A549 (cell line): ENCODE results near the gene PSMD14. TPM values are rescaled to one million over a fixed set of nuclear protein-coding genes. Genes with fewer than 3 reads are reported as not detected.

Source experiments
- ATAC-seq, 2 experiments: fragments of 200-7000 bp in 1 of 2; fragments of >200 bp in 1 of 2; cut with Nextera tagmentation in 1 of 2; cut with Tn5 transposase in 1 of 2; 3 replicates each; pipeline versions ENCODE4 v1.8.0 to v1.9.1; 2018 to 2020; ENCODE audit warnings: mild to moderate bottlenecking in 1 of 2, moderate library complexity in 1 of 2
- CTCF ChIA-PET: fragments of 300-600 bp; sonication (Branson Sonifier 250); formaldehyde crosslinking; extraction: SDS; loops from one replicate; lab custom pipeline; 2021; ENCODE audit warnings: antibody characterized with exemption, inconsistent platforms; lab: Yijun Ruan, JAX
- POLR2A ChIA-PET: fragments of 350-600 bp; formaldehyde crosslinking; extraction: SDS; loops from one replicate; lab custom pipeline; 2021; ENCODE audit warnings: antibody characterized with exemption, inconsistent platforms; lab: Yijun Ruan, JAX
- DNase-seq, 2 experiments: peaks; one replicate each; pipeline versions ENCODE4 v3.0.0 to v3.0.0-alpha.2; 2011 to 2016; ENCODE audit warnings: low read depth in 1 of 2, low spot score in 1 of 2
- FAIRE-seq: peaks from 2 replicates; lab custom pipeline; 2011; peaks lifted over from hg19 to GRCh38; lab: Jason Lieb, UNC
- H3K27ac ChIP-seq, 2 experiments: fragments of >200 bp; sonication (Bioruptor Twin); formaldehyde crosslinking; 3 replicates each; pipeline ENCODE4 v1.5.1; 2016 to 2017
- H3K4me1 ChIP-seq: fragments of >200 bp; sonication (Bioruptor Twin); formaldehyde crosslinking; 3 replicates; pipeline ENCODE4 v1.6.1; 2016
- H3K4me2 ChIP-seq: fragments of >200 bp; sonication (Bioruptor Twin); formaldehyde crosslinking; 3 replicates; pipeline ENCODE4 v1.6.1; 2016
- H3K4me3 ChIP-seq: fragments of >200 bp; sonication (Bioruptor Twin); formaldehyde crosslinking; 3 replicates; pipeline ENCODE4 v1.5.1; 2016
- H3K9me3 ChIP-seq: fragments of >200 bp; sonication (Bioruptor Twin); formaldehyde crosslinking; 3 replicates; pipeline ENCODE4 v1.6.1; 2016
- BCL3 ChIP-seq: fragments of >200 bp; sonication (Bioruptor Twin); formaldehyde crosslinking; IDR thresholded peaks from 3 replicates; pipeline ENCODE4 v1.6.1; 2016
- BHLHE40 ChIP-seq: IDR thresholded peaks from 2 replicates; pipeline ENCODE4 v1.6.1; 2012; ENCODE audit warnings: low read depth, low read length, inconsistent platforms
- CBX2 ChIP-seq: fragments of 200-600 bp; sonication (generic); IDR thresholded peaks from 2 replicates; pipeline ENCODE4 v1.6.1; 2016; ENCODE audit warnings: low read depth, mild to moderate bottlenecking, borderline replicate concordance
- CEBPB ChIP-seq, 2 experiments: fragments of >200 bp in 1 of 2; sonication (Bioruptor Twin) in 1 of 2; formaldehyde crosslinking in 1 of 2; IDR thresholded peaks; 2 replicates each; pipeline ENCODE4 v1.6.1; 2012 to 2016
- CHD4 ChIP-seq: fragments of 200-600 bp; sonication (generic); IDR thresholded peaks from 2 replicates; pipeline ENCODE4 v1.6.1; 2016; ENCODE audit warnings: antibody characterized with exemption, mild to moderate bottlenecking, borderline replicate concordance
- E2F6 ChIP-seq: IDR thresholded peaks from 2 replicates; pipeline ENCODE4 v1.6.1; 2012; ENCODE audit warnings: low read depth, borderline replicate concordance
- EHF ChIP-seq: fragments of 250-450 bp; sonication (Bioruptor Pico); IDR thresholded peaks from 2 replicates; pipeline ENCODE4 v1.5.0; 2020; ENCODE audit warnings: mild to moderate bottlenecking
- ELK1 ChIP-seq: fragments of 150-350 bp; IDR thresholded peaks from 2 replicates; pipeline ENCODE4 v1.6.1; 2014; ENCODE audit warnings: low read depth, mild to moderate bottlenecking, low read length
- EP300 ChIP-seq, 2 experiments: fragments of >200 bp; sonication (Bioruptor Twin); formaldehyde crosslinking; IDR thresholded peaks; 2 replicates in 1 of 2; 3 replicates in 1 of 2; pipeline ENCODE4 v1.6.1; 2016 to 2017
- ESRRA ChIP-seq: fragments of 150-350 bp; IDR thresholded peaks from 2 replicates; pipeline ENCODE4 v1.6.1; 2014; ENCODE audit warnings: mild to moderate bottlenecking, low read length, borderline replicate concordance
- GATA3 ChIP-seq: IDR thresholded peaks from 2 replicates; pipeline ENCODE4 v1.6.1; 2012; ENCODE audit warnings: borderline replicate concordance
- HMGXB4 ChIP-seq: fragments of 250-450 bp; sonication (Bioruptor Pico); IDR thresholded peaks from 2 replicates; pipeline ENCODE4 v1.5.0; 2021; ENCODE audit warnings: mild to moderate bottlenecking, moderate library complexity, borderline replicate concordance
- HOXB5 ChIP-seq: fragments of 250-450 bp; sonication (Bioruptor Pico); IDR thresholded peaks from 2 replicates; pipeline ENCODE4 v1.5.0; 2020; ENCODE audit warnings: mild to moderate bottlenecking, moderate library complexity
- JUN ChIP-seq, 2 experiments: fragments of >200 bp; sonication (Bioruptor Twin); formaldehyde crosslinking; IDR thresholded peaks; 2 replicates in 1 of 2; 3 replicates in 1 of 2; pipeline ENCODE4 v1.6.1; 2016 to 2017
- JUNB ChIP-seq: fragments of >200 bp; sonication (Bioruptor Twin); formaldehyde crosslinking; IDR thresholded peaks from 2 replicates; pipeline ENCODE4 v1.6.1; 2016
- KDM1A ChIP-seq: fragments of 200-600 bp; sonication (generic); IDR thresholded peaks from 2 replicates; pipeline ENCODE4 v1.6.1; 2016; ENCODE audit warnings: low read depth, mild to moderate bottlenecking
- KDM5A ChIP-seq: fragments of 200-600 bp; sonication (generic); IDR thresholded peaks from 2 replicates; pipeline ENCODE4 v1.6.1; 2016; ENCODE audit warnings: antibody characterized with exemption, mild to moderate bottlenecking
- MAFK ChIP-seq: fragments of 450-650 bp; IDR thresholded peaks from 2 replicates; pipeline ENCODE4 v1.6.1; 2014; ENCODE audit not compliant: partially characterized antibody
- NFE2L2 ChIP-seq: fragments of 150-350 bp; conservative IDR thresholded peaks from 2 replicates; pipeline ENCODE4 v1.6.1; 2014; ENCODE audit warnings: low read length
- POLR2AphosphoS2 ChIP-seq: conservative IDR thresholded peaks from 2 replicates; pipeline ENCODE4 v1.6.1; 2012; ENCODE audit warnings: low read length, improper control_type of control experiment, inconsistent platforms
- RAD21 ChIP-seq, 2 experiments: fragments of >200 bp in 1 of 2; sonication (Bioruptor Twin) in 1 of 2; formaldehyde crosslinking in 1 of 2; IDR thresholded peaks in 1 of 2; conservative IDR thresholded peaks in 1 of 2; 2 replicates in 1 of 2; 3 replicates in 1 of 2; pipeline ENCODE4 v1.6.1; 2012 to 2018; ENCODE audit warnings: inconsistent platforms in 1 of 2
- RARB ChIP-seq: fragments of 250-450 bp; sonication (Bioruptor Pico); IDR thresholded peaks from 2 replicates; pipeline ENCODE4 v1.8.0; 2021; ENCODE audit warnings: mild to moderate bottlenecking, moderate library complexity
- RCOR1 ChIP-seq: fragments of 150-350 bp; IDR thresholded peaks from 2 replicates; pipeline ENCODE4 v1.6.1; 2014; ENCODE audit warnings: antibody characterized with exemption, low read length, low read depth
- SMC3 ChIP-seq: fragments of >200 bp; sonication (Bioruptor Twin); formaldehyde crosslinking; IDR thresholded peaks from 3 replicates; pipeline ENCODE4 v1.6.1; 2018; ENCODE audit warnings: inconsistent platforms
- SREBF2 ChIP-seq: fragments of 450-650 bp; IDR thresholded peaks from 2 replicates; pipeline ENCODE4 v1.6.1; 2014; ENCODE audit warnings: mild to moderate bottlenecking, moderate library complexity
- TP53 ChIP-seq: fragments of 250-450 bp; sonication (Bioruptor Pico); IDR thresholded peaks from 2 replicates; pipeline ENCODE4 v1.5.0; 2021; ENCODE audit warnings: mild to moderate bottlenecking, moderate library complexity
- ZFP36 ChIP-seq: fragments of 450-650 bp; IDR thresholded peaks from 2 replicates; pipeline ENCODE4 v1.6.1; 2014; ENCODE audit warnings: borderline replicate concordance; ENCODE audit not compliant: partially characterized antibody
- ZNF302 ChIP-seq: fragments of 250-450 bp; sonication (Bioruptor Pico); IDR thresholded peaks from 2 replicates; pipeline ENCODE4 v1.9.0; 2021; ENCODE audit warnings: inconsistent platforms, mild to moderate bottlenecking, moderate library complexity
- WGBS: methylation state at CpG from one replicate; pipeline ENCODE4 v1.1.6; 2017; ENCODE audit errors: missing lambda C conversion rate; 5-methylcytosine and 5-hydroxymethylcytosine counted together
- polyA plus RNA-seq, 4 experiments: library from polyadenylated mRNA; depleted of rRNA in 3 of 4; stranded (reverse); fragments of >200 nt; fragmentation: RNase III in 1 of 4; extraction: RNeasy Plus Mini Kit Qiagen cat#74134 plus additional on column Dnase treatment in 1 of 4; gene quantifications; 2 replicates in 3 of 4; 3 replicates in 1 of 4; pipeline ENCODE4 v1.2.3, GENCODE V29; 2011 to 2017

The PSMD14 gene
- polyA plus RNA-seq, 2 of the 4 experiments (the other 2 are of a cell fraction) = 166 to 218 TPM

- POLR2A ChIA-PET = no interaction called here
- no peak for FAIRE-seq
- no peaks in the 10 kb centered on the region for H3K9me3 ChIP-seq
- CTCF ChIA-PET = interaction anchor here (1.0 to 1.3 kb wide), 3 partner anchors 9 to 142 kb away, joined by 3 read pairs; no protein-coding TSS in a partner anchor
- peak overlapping the region; percentile 67 to 87; a peak in 5 of 6 replicates for H3K27ac ChIP-seq
- 87% methylated on average over 29 of the region's 29 CpGs for whole genome bisulfite sequencing
- no peak for TF ChIP-seq RAD21 (conservative IDR thresholded peaks at IDR 0.05 in 1 of 2, IDR thresholded peaks at IDR 0.05 in 1 of 2)
- TF ChIP-seq JUNB = no peak
- TF ChIP-seq KDM1A = no peak
- no peak for TF ChIP-seq ELK1
- TF ChIP-seq CHD4 = no peak
- TF ChIP-seq CBX2 = no peak
- TF ChIP-seq ZFP36 = no peak
- TF ChIP-seq POLR2AphosphoS2 = no peak
- TF ChIP-seq E2F6 = no peak
- no peak for TF ChIP-seq RCOR1
- no peak for TF ChIP-seq EP300 (IDR thresholded peaks at IDR 0.05)
- TF ChIP-seq RARB = no peak
- TF ChIP-seq SREBF2 = no peak
- TF ChIP-seq GATA3 = no peak
- H3K4me3 ChIP-seq = peak overlapping the region; percentile 50
- peak overlapping the region; percentile 80 for H3K4me2 ChIP-seq
- ATAC-seq = no peak
- DNase-seq = no peak
- H3K4me1 ChIP-seq = no peaks in the 10 kb centered on the region
These were observed 107.1 kb downstream of the PSMD14 start for GRCh38 chr2:161415034-161415986.

GRCh38 chr2:161415987-161416707 is 107.9 kb downstream of the PSMD14 start, which contains the start of gene TBR1:
TSS of gene TBR1 (plus strand) at chr2:161416297. CDS start at chr2:161416411, 114 bp downstream.
- POLR2A ChIA-PET = no interaction called here
- CTCF ChIA-PET = interaction anchor here (0.6 to 1.3 kb wide), 3 partner anchors 33 to 142 kb away, joined by 3 read pairs; no protein-coding TSS in a partner anchor
- TF ChIP-seq CHD4 (no peak), KDM5A (no peak), MAFK (no peak), JUN (IDR thresholded peaks at IDR 0.05) (no peak), KDM1A (no peak), ESRRA (no peak), HMGXB4 (CRISPR knock-in tag) (no peak), SMC3 (no peak), CEBPB (IDR thresholded peaks at IDR 0.05) (no peak), NFE2L2 (no peak), ZFP36 (no peak), BCL3 (no peak), HOXB5 (no peak), CBX2 (no peak), ZNF302 (no peak), TP53 (CRISPR knock-in tag) (no peak), BHLHE40 (no peak), EHF (CRISPR knock-in tag) (no peak)
- TF ChIP-seq, all 56 proteins: peak for 0
- H3K9me3 ChIP-seq = no peaks in the 10 kb centered on the region
- H3K4me2 ChIP-seq = peak within 1 kb of the TSS; percentile 80
- no peak within 1 kb of the TSS for H3K27ac ChIP-seq
- DNase-seq = no peak
- H3K4me1 ChIP-seq = no peaks in the 10 kb centered on the region
- 74% methylated on average over 16 of the region's 16 CpGs for WGBS
- no peak for FAIRE-seq
- ATAC-seq = no peak
- H3K4me3 ChIP-seq = peak within 1 kb of the TSS; percentile 24
